Trophoblast cell (in vitro differentiated cells and primary cell): ENCODE measurements around the gene OR2T33.

Experiments used
- DNase-seq, 2 donors: peaks; one replicate each; pipeline ENCODE4 v3.0.0-alpha.2; 2016
- H2AFZ ChIP-seq: 2 replicates; pipeline ENCODE4 v1.6.1; 2013; ENCODE audit warnings: low read length, moderate library complexity, mild to moderate bottlenecking; ENCODE audit not compliant: insufficient read depth, poor library complexity
- H2AK5ac ChIP-seq: 2 replicates; pipeline ENCODE4 v1.6.1; 2013; ENCODE audit warnings: mild to moderate bottlenecking, low read length
- H2BK120ac ChIP-seq: 2 replicates; pipeline ENCODE4 v1.6.1; 2013; ENCODE audit warnings: low read length, mild to moderate bottlenecking, moderate library complexity; ENCODE audit not compliant: insufficient read depth, poor library complexity
- H2BK12ac ChIP-seq: 2 replicates; pipeline ENCODE4 v1.6.1; 2013; ENCODE audit warnings: mild to moderate bottlenecking, low read length, moderate library complexity
- H2BK5ac ChIP-seq: 2 replicates; pipeline ENCODE4 v1.6.1; 2013; ENCODE audit warnings: low read length, low read depth, moderate library complexity, mild to moderate bottlenecking; ENCODE audit not compliant: poor library complexity
- H3K14ac ChIP-seq: 2 replicates; pipeline ENCODE4 v1.6.1; 2013; ENCODE audit warnings: mild to moderate bottlenecking, low read length
- H3K18ac ChIP-seq: 2 replicates; pipeline ENCODE4 v1.6.1; 2013; ENCODE audit warnings: mild to moderate bottlenecking, low read length
- H3K23ac ChIP-seq: 2 replicates; pipeline ENCODE4 v1.6.1; 2013; ENCODE audit warnings: low read length
- H3K27ac ChIP-seq: 2 replicates; pipeline ENCODE4 v1.5.1; 2013; ENCODE audit warnings: low read depth, mild to moderate bottlenecking, inconsistent platforms, low read length, moderate library complexity
- H3K27me3 ChIP-seq: 2 replicates; pipeline ENCODE4 v1.6.1; 2013; ENCODE audit warnings: inconsistent platforms, mild to moderate bottlenecking, low read length, moderate library complexity; ENCODE audit not compliant: insufficient read depth
- H3K36me3 ChIP-seq, 2 experiments: 1 replicate in 1 of 2; 2 replicates in 1 of 2; pipeline ENCODE4 v1.6.1; 2013; ENCODE audit warnings: low read length in 2 of 2, mild to moderate bottlenecking in 2 of 2, moderate library complexity in 1 of 2; ENCODE audit not compliant: insufficient read depth in 2 of 2, control insufficient read depth in 1 of 2
- H3K4ac ChIP-seq: 2 replicates; pipeline ENCODE4 v1.6.1; 2013; ENCODE audit warnings: low read depth, mild to moderate bottlenecking, low read length, moderate library complexity
- H3K4me1 ChIP-seq, 2 experiments: 1 replicate in 1 of 2; 2 replicates in 1 of 2; pipeline ENCODE4 v1.6.1; 2013; ENCODE audit warnings: low read length in 2 of 2, mild to moderate bottlenecking in 2 of 2, moderate library complexity in 1 of 2; ENCODE audit not compliant: insufficient read depth in 2 of 2, control insufficient read depth in 1 of 2
- H3K4me2 ChIP-seq: 2 replicates; pipeline ENCODE4 v1.6.1; 2013; ENCODE audit warnings: inconsistent platforms, mild to moderate bottlenecking, low read length, moderate library complexity
- H3K4me3 ChIP-seq: 2 replicates; pipeline ENCODE4 v1.5.1; 2013; ENCODE audit warnings: mild to moderate bottlenecking, low read depth, low read length, inconsistent platforms
- H3K79me1 ChIP-seq: one replicate; pipeline ENCODE4 v1.6.1; 2013; ENCODE audit warnings: low read length
- H3K79me2 ChIP-seq: 2 replicates; pipeline ENCODE4 v1.6.1; 2013; ENCODE audit warnings: low read length, mild to moderate bottlenecking; ENCODE audit not compliant: control insufficient read depth, insufficient read depth, poor library complexity
- H3K9ac ChIP-seq: 2 replicates; pipeline ENCODE4 v1.6.1; 2013; ENCODE audit warnings: mild to moderate bottlenecking, low read length
- H3K9me3 ChIP-seq: 2 replicates; pipeline ENCODE4 v1.6.1; 2013; ENCODE audit warnings: low read depth, mild to moderate bottlenecking, control low read depth, inconsistent platforms, low read length; ENCODE audit not compliant: insufficient read depth
- H4K12ac ChIP-seq: 2 replicates; pipeline ENCODE4 v1.6.1; 2013; ENCODE audit warnings: low read depth, mild to moderate bottlenecking, low read length, moderate library complexity
- H4K8ac ChIP-seq: 2 replicates; pipeline ENCODE4 v1.6.1; 2013; ENCODE audit warnings: low read depth, mild to moderate bottlenecking, low read length, moderate library complexity
- H4K91ac ChIP-seq: one replicate; pipeline ENCODE4 v1.6.1; 2013; ENCODE audit warnings: low read depth, mild to moderate bottlenecking, low read length, moderate library complexity
- WGBS: extraction: QIAGEN DNeasy Blood & Tissue Kit; methylation state at CpG from one replicate; pipeline ENCODE4 v1.1.7; 2013; ENCODE audit warnings: missing lambda C conversion rate; ENCODE audit not compliant: insufficient read length, insufficient coverage; ENCODE audit errors: extremely low coverage; 5-methylcytosine and 5-hydroxymethylcytosine counted together

OR2T33 gene

GRCh38 chr1:248239478-248239877 is 38.3 kb downstream of the OR2T33 start:
- no peaks in the 10 kb centered on the region for H3K4me1 ChIP-seq
- H3K36me3 ChIP-seq, result no peaks in the 10 kb centered on the region
- WGBS, result no CpG with 5 or more reads among the region's 9 CpGs
- H4K12ac ChIP-seq, result no peak overlapping the region
- no peak overlapping the region for H2AFZ ChIP-seq
- no peak overlapping the region for H2BK5ac ChIP-seq
- no peak overlapping the region for H4K91ac ChIP-seq
- H3K79me1 ChIP-seq, result no peaks in the 10 kb centered on the region
- H2BK120ac ChIP-seq, result no peak overlapping the region
- no peak overlapping the region for H3K27ac ChIP-seq
- H3K79me2 ChIP-seq, result no peaks in the 10 kb centered on the region
- H3K27me3 ChIP-seq, result no peaks in the 10 kb centered on the region
- no peak overlapping the region for H3K4me3 ChIP-seq
- no peak overlapping the region for H3K23ac ChIP-seq
- H3K18ac ChIP-seq, result no peak overlapping the region
- H3K4me2 ChIP-seq, result no peak overlapping the region
- H3K9ac ChIP-seq, result no peak overlapping the region
- no peak for DNase-seq
- H3K9me3 ChIP-seq, result peaks cover 15% of the 10 kb centered on the region
- no peak overlapping the region for H3K4ac ChIP-seq
- H4K8ac ChIP-seq, result no peak overlapping the region
- H2AK5ac ChIP-seq, result no peak overlapping the region
- no peak overlapping the region for H3K14ac ChIP-seq
- H2BK12ac ChIP-seq, result no peak overlapping the region

GRCh38 chr1:248231117-248231516 is 46.7 kb downstream of the OR2T33 start, which contains the start of gene OR2M4:
TSS of gene OR2M4 (plus strand) at chr1:248231417. CDS start at chr1:248238929, 7,512 bp downstream.
- no peaks in the 10 kb centered on the region for H3K4me1 ChIP-seq
- no peak within 1 kb of the TSS for H2BK12ac ChIP-seq
- H2AK5ac ChIP-seq, result no peak within 1 kb of the TSS
- no peaks in the 10 kb centered on the region for H3K27me3 ChIP-seq
- no peak within 1 kb of the TSS for H3K14ac ChIP-seq
- H3K18ac ChIP-seq, result no peak within 1 kb of the TSS
- no peak within 1 kb of the TSS for H3K4me3 ChIP-seq
- H3K4ac ChIP-seq, result no peak within 1 kb of the TSS
- H3K23ac ChIP-seq, result no peak within 1 kb of the TSS
- no peaks in the 10 kb centered on the region for H3K79me1 ChIP-seq
- H2BK5ac ChIP-seq, result no peak within 1 kb of the TSS
- no peaks in the 10 kb centered on the region for H3K79me2 ChIP-seq
- no CpG with 5 or more reads among the region's 2 CpGs for WGBS
- H4K91ac ChIP-seq, result no peak within 1 kb of the TSS
- no peak within 1 kb of the TSS for H3K27ac ChIP-seq
- no peak within 1 kb of the TSS for H3K9ac ChIP-seq
- H4K12ac ChIP-seq, result no peak within 1 kb of the TSS
- no peak within 1 kb of the TSS for H2BK120ac ChIP-seq
- H4K8ac ChIP-seq, result no peak within 1 kb of the TSS
- no peak for DNase-seq
- H3K4me2 ChIP-seq, result no peak within 1 kb of the TSS
- peaks cover 12% of the 10 kb centered on the region for H3K9me3 ChIP-seq
- no peak within 1 kb of the TSS for H2AFZ ChIP-seq
- H3K36me3 ChIP-seq, result no peaks in the 10 kb centered on the region

DNA sequence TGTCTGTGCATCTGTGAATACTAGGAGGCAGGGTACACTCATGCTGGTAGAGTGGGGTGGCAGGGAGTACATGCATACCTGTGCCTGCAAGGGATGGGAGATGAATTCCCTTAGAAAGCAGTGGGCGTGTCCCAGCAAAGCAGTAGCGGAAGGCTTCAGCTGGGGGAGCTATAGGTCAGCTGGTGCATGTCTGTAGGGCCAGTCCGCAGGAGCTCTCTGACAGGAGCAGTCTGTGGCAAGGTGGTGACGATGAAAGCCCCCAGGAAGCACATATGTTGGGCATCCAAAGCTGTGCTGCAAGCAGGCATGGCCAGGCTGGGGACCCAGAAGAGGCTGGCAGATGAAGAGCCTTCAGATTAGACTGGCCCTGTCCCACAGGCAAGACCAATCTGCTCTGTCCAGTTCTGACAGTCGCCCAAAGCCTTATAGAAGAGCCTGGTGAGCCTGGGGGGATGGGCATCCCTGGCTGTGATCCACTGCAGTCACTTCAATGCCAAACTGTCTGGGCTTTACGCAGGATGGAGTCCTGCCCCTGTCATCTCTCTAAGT is 48.3 kb downstream of the OR2T33 start:
- H3K79me2 ChIP-seq, result no peaks in the 10 kb centered on the region
- H3K27me3 ChIP-seq, result no peaks in the 10 kb centered on the region
- no peaks in the 10 kb centered on the region for H3K4me1 ChIP-seq
- no peak overlapping the region for H4K12ac ChIP-seq
- no peak overlapping the region for H2AK5ac ChIP-seq
- H2BK5ac ChIP-seq, result no peak overlapping the region
- H2BK120ac ChIP-seq, result no peak overlapping the region
- no peak for DNase-seq
- no peak overlapping the region for H3K27ac ChIP-seq
- H3K14ac ChIP-seq, result no peak overlapping the region
- H3K9me3 ChIP-seq, result peaks cover 12% of the 10 kb centered on the region
- H3K4me2 ChIP-seq, result no peak overlapping the region
- no peak overlapping the region for H4K8ac ChIP-seq
- H3K4ac ChIP-seq, result no peak overlapping the region
- no peak overlapping the region for H3K18ac ChIP-seq
- no peak overlapping the region for H3K4me3 ChIP-seq
- no peak overlapping the region for H4K91ac ChIP-seq
- no peak overlapping the region for H3K23ac ChIP-seq
- no peak overlapping the region for H3K9ac ChIP-seq
- no peaks in the 10 kb centered on the region for H3K36me3 ChIP-seq
- no CpG with 5 or more reads among the region's 6 CpGs for WGBS
- no peak overlapping the region for H2BK12ac ChIP-seq
- no peaks in the 10 kb centered on the region for H3K79me1 ChIP-seq
- no peak overlapping the region for H2AFZ ChIP-seq

- Histone ChIP-seq H3K23ac (no peak overlapping the region), H3K9me3 (peaks cover 15% of the 10 kb centered on the region), H2BK5ac (no peak overlapping the region), H3K4me3 (no peak overlapping the region), H3K27ac (no peak overlapping the region), H4K12ac (no peak overlapping the region), H3K4me1 (no peaks in the 10 kb centered on the region), H3K18ac (no peak overlapping the region), H3K4ac (no peak overlapping the region), H2BK120ac (no peak overlapping the region), H3K79me1 (no peaks in the 10 kb centered on the region), H3K27me3 (no peaks in the 10 kb centered on the region), H3K79me2 (no peaks in the 10 kb centered on the region), H4K91ac (no peak overlapping the region), H2BK12ac (no peak overlapping the region), H3K36me3 (no peaks in the 10 kb centered on the region), H2AFZ (no peak overlapping the region), H3K14ac (no peak overlapping the region), H4K8ac (no peak overlapping the region), H3K4me2 (no peak overlapping the region), H3K9ac (no peak overlapping the region), H2AK5ac (no peak overlapping the region)
- no CpG with 5 or more reads among the region's 1 CpG for WGBS
- no peak for DNase-seq
Measured at GRCh38 chr1:248225537-248225936, 52.2 kb downstream of the OR2T33 start.
